Esophagus muscularis mucosa (tissue), 3 donors: Measurements from ENCODE around the gene IGF1R.

Experiments
- CTCF ChIP-seq, 3 experiments: fragments of 200-600 bp in 2 of 3; fragments of 450-650 bp in 1 of 3; sonication (generic) in 2 of 3; IDR thresholded peaks; one replicate each; pipeline ENCODE4 v1.5.1; 2017 to 2019; ENCODE audit warnings: antibody characterized with exemption in 3 of 3, mild to moderate bottlenecking in 2 of 3, moderate library complexity in 1 of 3
- POLR2AphosphoS5 ChIP-seq, 2 donors: sonication (generic); formaldehyde crosslinking; IDR thresholded peaks; one replicate each; pipeline ENCODE4 v1.6.1; 2017; ENCODE audit warnings: antibody characterized with exemption in 2 of 2

GRCh38 chr15:98646546-98647025, 1.8 kb upstream of the IGF1R start:
- TF ChIP-seq POLR2AphosphoS5 (IDR thresholded peaks at IDR 0.05), result no peak
- TF ChIP-seq CTCF (IDR thresholded peaks at IDR 0.05), result no peak
